HCT116 (cell line): Measurements from ENCODE around the gene SLC12A5.

ENCODE experiments used
- CBX3 ChIP-seq: IDR thresholded peaks from 2 replicates; pipeline ENCODE4 v1.6.1; 2012; ENCODE audit warnings: low read depth
- CEBPB ChIP-seq: IDR thresholded peaks from 2 replicates; pipeline ENCODE4 v1.6.1; 2012; ENCODE audit warnings: low read depth
- EZH2 ChIP-seq: fragments of 200-600 bp; sonication (generic); IDR thresholded peaks from 2 replicates; pipeline ENCODE4 v1.6.1; 2017; ENCODE audit warnings: antibody characterized with exemption, mixed run types
- EZH2phosphoT487 ChIP-seq: fragments of 200-600 bp; IDR thresholded peaks from 2 replicates; pipeline ENCODE4 v1.6.1; 2018; ENCODE audit warnings: antibody characterized with exemption, borderline replicate concordance
- POLR2A ChIP-seq: IDR thresholded peaks from 2 replicates; pipeline ENCODE4 v1.7.0; 2011; ENCODE audit warnings: borderline replicate concordance; ENCODE audit not compliant: insufficient read depth, insufficient read length; ENCODE audit errors: extremely low read depth
- POLR2AphosphoS5 ChIP-seq: IDR thresholded peaks from 2 replicates; pipeline ENCODE4 v1.6.1; 2011; ENCODE audit warnings: mild to moderate bottlenecking, low read depth, low read length, moderate library complexity
- RAD21 ChIP-seq: IDR thresholded peaks from 2 replicates; pipeline ENCODE4 v1.6.1; 2012; ENCODE audit warnings: low read depth, mild to moderate bottlenecking
- SRF ChIP-seq: IDR thresholded peaks from 2 replicates; pipeline ENCODE4 v1.6.1; 2012; ENCODE audit warnings: low read depth
- TCF7L2 ChIP-seq: IDR thresholded peaks from 2 replicates; pipeline ENCODE4 v1.7.0; 2011; ENCODE audit warnings: borderline replicate concordance, inconsistent platforms; ENCODE audit not compliant: insufficient read depth, insufficient read length; ENCODE audit errors: extremely low read depth
- YY1 ChIP-seq: IDR thresholded peaks from 2 replicates; pipeline ENCODE4 v1.6.1; 2011; ENCODE audit warnings: low read length, low read depth, moderate library complexity, mild to moderate bottlenecking; ENCODE audit not compliant: insufficient replicate concordance; ENCODE audit errors: extremely low read depth
- ZNF274 ChIP-seq: fragments of 200-500 bp; sonication (Bioruptor generic); IDR thresholded peaks from 2 replicates; pipeline ENCODE4 v1.6.1; 2014; ENCODE audit warnings: mild to moderate bottlenecking, low read depth, low read length, inconsistent platforms
- TF ChIP-seq, protein P1 (sequence below), 3 experiments: fragments of 200-600 bp in 1 of 3; sonication (generic) in 1 of 3; IDR thresholded peaks in 2 of 3; conservative IDR thresholded peaks in 1 of 3; 2 replicates each; pipeline ENCODE4 v1.5.1; 2012 to 2017; ENCODE audit warnings: low read depth in 2 of 3, low read length in 2 of 3, antibody characterized with exemption in 1 of 3, borderline replicate concordance in 1 of 3, control low read depth in 1 of 3, mild to moderate bottlenecking in 1 of 3, mixed read lengths in 1 of 3, mixed run types in 1 of 3, moderate library complexity in 1 of 3; ENCODE audit not compliant: insufficient read depth in 1 of 3
- TF ChIP-seq, protein P2 (sequence below): IDR thresholded peaks from 2 replicates; pipeline ENCODE4 v1.6.1; 2012; ENCODE audit warnings: low read depth
- TF ChIP-seq, protein P3 (sequence below): IDR thresholded peaks from 2 replicates; pipeline ENCODE4 v1.6.1; 2012

GRCh38 chr20:46002008-46002407 is 27.0 kb upstream of the SLC12A5 start:
- no peak for TF ChIP-seq POLR2A
- TF ChIP-seq, protein P1, sequence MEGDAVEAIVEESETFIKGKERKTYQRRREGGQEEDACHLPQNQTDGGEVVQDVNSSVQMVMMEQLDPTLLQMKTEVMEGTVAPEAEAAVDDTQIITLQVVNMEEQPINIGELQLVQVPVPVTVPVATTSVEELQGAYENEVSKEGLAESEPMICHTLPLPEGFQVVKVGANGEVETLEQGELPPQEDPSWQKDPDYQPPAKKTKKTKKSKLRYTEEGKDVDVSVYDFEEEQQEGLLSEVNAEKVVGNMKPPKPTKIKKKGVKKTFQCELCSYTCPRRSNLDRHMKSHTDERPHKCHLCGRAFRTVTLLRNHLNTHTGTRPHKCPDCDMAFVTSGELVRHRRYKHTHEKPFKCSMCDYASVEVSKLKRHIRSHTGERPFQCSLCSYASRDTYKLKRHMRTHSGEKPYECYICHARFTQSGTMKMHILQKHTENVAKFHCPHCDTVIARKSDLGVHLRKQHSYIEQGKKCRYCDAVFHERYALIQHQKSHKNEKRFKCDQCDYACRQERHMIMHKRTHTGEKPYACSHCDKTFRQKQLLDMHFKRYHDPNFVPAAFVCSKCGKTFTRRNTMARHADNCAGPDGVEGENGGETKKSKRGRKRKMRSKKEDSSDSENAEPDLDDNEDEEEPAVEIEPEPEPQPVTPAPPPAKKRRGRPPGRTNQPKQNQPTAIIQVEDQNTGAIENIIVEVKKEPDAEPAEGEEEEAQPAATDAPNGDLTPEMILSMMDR (IDR thresholded peaks at IDR 0.05 in 2 of 3, conservative IDR thresholded peaks at IDR 0.05 in 1 of 3; ENCODE audit: borderline replicate concordance in 1 of 3, insufficient read depth in 1 of 3, low read depth in 2 of 3, low read length in 2 of 3): no peak
- no peak for TF ChIP-seq TCF7L2
- TF ChIP-seq POLR2AphosphoS5: no peak
- TF ChIP-seq, protein P2, sequence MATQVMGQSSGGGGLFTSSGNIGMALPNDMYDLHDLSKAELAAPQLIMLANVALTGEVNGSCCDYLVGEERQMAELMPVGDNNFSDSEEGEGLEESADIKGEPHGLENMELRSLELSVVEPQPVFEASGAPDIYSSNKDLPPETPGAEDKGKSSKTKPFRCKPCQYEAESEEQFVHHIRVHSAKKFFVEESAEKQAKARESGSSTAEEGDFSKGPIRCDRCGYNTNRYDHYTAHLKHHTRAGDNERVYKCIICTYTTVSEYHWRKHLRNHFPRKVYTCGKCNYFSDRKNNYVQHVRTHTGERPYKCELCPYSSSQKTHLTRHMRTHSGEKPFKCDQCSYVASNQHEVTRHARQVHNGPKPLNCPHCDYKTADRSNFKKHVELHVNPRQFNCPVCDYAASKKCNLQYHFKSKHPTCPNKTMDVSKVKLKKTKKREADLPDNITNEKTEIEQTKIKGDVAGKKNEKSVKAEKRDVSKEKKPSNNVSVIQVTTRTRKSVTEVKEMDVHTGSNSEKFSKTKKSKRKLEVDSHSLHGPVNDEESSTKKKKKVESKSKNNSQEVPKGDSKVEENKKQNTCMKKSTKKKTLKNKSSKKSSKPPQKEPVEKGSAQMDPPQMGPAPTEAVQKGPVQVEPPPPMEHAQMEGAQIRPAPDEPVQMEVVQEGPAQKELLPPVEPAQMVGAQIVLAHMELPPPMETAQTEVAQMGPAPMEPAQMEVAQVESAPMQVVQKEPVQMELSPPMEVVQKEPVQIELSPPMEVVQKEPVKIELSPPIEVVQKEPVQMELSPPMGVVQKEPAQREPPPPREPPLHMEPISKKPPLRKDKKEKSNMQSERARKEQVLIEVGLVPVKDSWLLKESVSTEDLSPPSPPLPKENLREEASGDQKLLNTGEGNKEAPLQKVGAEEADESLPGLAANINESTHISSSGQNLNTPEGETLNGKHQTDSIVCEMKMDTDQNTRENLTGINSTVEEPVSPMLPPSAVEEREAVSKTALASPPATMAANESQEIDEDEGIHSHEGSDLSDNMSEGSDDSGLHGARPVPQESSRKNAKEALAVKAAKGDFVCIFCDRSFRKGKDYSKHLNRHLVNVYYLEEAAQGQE: no peak
- no peak for TF ChIP-seq RAD21
- no peak for TF ChIP-seq EZH2
- no peak for TF ChIP-seq CBX3
- TF ChIP-seq EZH2phosphoT487: no peak
- no peak for TF ChIP-seq ZNF274
- no peak for TF ChIP-seq CEBPB
- TF ChIP-seq YY1: no peak
- no peak for TF ChIP-seq SRF
- TF ChIP-seq, protein P3, sequence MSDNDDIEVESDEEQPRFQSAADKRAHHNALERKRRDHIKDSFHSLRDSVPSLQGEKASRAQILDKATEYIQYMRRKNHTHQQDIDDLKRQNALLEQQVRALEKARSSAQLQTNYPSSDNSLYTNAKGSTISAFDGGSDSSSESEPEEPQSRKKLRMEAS: no peak
